ENCODE results near the gene SMARCAL1. TPM values are rescaled to one million over a fixed set of nuclear protein-coding genes. Genes with fewer than 3 reads are reported as not detected.

Gene SMARCAL1
- total RNA-seq, 1 donor from 2014 or later: 13.2 TPM

DNA sequence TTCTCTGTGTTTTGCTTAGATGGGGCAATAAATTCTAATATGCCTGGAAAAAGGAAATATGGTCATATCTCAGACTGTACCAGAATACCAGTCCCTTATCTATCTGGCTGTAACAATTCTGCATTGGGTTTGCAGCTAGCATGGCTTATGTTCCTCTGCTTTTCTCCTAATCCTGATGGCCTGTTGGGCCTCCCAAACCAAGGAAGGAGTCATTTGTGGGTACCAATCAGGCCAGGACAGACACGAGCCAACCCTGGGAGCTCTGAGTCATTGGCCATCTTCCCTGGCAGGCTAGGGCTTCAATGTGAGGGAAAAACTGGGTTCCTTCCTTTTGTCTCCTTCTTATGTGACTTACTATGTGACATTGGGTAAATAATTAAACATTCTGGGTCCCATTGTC is 12.0 kb downstream of the SMARCAL1 start:
- intact Hi-C loops (cut with DNase I): no loop called here

GRCh38 chr2:216425008-216425787 is 12.9 kb downstream of the SMARCAL1 start:
- no peak for DNase-seq (ENCODE audit: low spot score)
- intact Hi-C loops (cut with DNase I): no loop called here

More for the DNA sequence above, 12.0 kb downstream of the SMARCAL1 start:
- DNase-seq (ENCODE audit: low spot score): no peak

DNA sequence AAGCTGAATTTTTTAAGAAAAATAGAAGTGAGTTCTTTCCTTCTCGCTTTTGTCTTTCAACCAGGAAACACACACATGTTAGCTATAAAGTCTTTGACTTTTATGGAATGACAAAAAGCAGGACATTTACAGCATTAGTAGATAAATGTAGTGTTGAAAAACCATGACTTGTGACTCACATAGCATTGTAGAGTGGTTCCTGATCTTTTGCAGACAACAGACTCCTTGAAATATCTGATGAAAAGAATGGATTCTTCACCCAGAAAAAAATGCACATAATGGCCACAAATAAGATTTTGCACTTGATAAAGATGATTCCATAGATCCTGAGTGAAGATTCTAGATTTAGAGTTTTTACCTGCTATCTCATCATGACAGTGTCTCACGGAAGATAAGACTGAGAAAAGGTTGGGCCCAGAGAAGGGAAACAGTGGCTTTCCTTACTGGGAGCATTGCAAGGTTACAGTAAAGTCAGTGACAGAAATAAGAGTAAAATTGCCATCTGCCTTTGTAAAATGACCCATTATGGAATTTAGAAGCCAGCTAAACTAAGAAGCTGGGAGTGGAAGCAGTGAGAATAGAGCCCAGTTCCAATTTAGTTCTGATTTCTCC is 14.0 kb downstream of the SMARCAL1 start:
- intact Hi-C loops (cut with DNase I): no loop called here
- no peak for DNase-seq (ENCODE audit: low spot score)

DNA sequence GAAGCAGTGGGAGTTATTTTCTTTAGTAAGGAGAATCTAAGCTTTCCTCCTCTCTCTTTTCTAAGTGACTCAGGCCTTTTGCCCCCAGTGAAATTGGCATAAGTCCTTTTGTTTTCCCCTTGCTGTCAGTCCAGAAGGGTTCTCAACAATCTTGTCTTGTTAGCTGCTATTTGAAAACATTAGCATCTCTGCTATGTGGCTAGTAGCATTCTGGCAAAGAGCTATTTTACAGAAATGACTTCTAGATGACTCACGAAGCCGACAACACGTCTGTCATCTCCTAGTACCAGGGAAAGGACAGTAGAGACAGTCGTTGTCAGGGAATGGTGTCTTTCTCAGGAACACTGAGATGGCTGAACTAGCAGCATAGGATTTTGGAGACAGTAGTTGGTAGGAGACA is 14.7 kb downstream of the SMARCAL1 start:
- intact Hi-C loops (cut with DNase I): no loop called here
- no peak for DNase-seq (ENCODE audit: low spot score)

DNA sequence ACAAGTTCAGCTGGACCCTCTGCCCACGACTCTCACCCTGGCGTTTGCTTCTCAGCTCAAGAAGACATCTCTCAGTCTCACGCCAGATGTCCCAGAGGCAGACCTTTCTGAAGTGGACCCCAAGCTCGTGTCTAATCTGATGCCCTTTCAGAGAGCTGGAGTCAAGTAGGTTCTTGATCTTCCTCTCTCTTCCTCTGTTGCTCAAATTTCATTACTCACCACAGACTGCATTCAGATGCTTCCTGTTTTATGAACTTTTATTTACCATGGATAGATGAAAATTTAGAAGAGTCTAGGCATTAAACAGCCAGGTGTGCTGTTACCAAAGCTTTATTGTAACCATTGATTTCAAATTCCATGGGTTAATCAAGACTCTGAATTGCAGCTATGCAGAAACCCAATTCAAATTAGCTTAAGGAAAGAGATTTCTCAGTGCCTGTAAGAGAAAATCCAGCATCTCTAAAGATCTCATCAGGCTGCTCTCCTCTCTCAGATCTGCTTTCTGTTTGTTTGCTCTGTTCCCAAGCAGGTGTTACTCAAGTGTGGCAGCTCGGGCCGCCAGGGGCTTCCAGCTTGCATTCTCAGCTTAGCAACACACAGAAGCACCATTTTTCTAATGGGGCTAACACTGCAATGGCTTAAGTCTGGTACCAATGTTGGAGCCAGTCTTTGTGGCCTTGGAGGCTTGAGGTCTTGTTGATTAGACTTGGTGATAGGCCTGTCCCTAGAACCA is 16.5 kb downstream of the SMARCAL1 start:
- DNase-seq (ENCODE audit: low spot score): no peak
- intact Hi-C loops (cut with DNase I): no loop called here

GRCh38 chr2:216429428-216429827 is 17.1 kb downstream of the SMARCAL1 start:
- intact Hi-C loops (cut with DNase I): no loop called here
- no peak for DNase-seq (ENCODE audit: low spot score)

DNA sequence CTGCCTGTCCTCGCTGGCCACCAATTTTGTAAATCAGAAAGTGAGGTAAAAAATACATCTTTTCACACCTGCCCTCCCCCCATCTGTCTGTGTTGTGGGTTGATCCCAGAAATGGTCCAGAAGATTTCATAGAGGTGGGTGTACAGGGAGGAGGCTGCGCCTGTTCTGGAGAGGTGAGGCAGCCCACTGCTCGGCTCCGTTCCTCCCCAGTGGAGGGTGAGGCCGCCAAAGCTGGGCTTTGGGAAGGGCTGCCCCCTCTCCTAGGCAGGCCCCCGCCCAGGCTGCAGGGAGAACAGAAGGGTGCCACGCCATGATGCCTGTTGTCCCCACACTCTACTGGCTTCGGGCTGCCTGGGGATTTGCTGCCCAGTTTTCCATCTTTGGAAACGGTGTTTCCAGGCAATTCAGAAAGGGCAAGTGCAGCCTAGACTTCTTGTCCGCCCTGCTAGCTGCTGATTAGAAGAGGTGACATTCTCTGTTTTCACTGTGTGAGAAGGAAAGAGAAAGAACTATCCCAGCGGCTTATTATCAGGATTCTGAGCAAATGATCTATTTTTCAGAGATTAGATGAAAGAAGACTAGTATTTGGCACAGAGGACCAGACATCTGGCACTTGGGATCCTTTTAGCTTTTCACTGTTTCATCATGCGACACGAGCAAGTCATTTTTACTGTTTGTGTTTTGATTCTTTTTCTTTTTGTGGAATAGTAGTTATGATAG is 18.7 kb downstream of the SMARCAL1 start:
- no peak for DNase-seq (ENCODE audit: low spot score)
- intact Hi-C loops (cut with DNase I): no loop called here

DNA sequence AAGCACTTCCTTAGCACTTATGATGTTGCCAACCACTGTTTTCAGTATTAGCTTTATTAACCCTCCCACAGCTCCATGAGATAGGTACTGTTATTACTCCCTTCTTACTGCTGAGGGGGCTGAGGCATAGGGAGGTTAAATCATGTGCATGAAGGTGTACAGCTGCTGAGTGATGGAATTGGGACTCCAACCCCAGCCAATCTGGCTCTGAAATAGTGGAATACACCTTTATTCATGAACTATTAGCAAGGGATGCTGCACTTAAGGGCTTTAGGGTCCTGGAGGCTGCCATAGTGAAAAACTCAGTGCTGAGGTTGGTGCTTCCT is 19.2 kb downstream of the SMARCAL1 start:
- intact Hi-C loops (cut with DNase I): no loop called here
- no peak for DNase-seq (ENCODE audit: low spot score)

GRCh38 chr2:216436383-216436782 is 24.1 kb downstream of the SMARCAL1 start:
- intact Hi-C loops (cut with DNase I): no loop called here
- DNase-seq (ENCODE audit: low spot score): no peak

DNA sequence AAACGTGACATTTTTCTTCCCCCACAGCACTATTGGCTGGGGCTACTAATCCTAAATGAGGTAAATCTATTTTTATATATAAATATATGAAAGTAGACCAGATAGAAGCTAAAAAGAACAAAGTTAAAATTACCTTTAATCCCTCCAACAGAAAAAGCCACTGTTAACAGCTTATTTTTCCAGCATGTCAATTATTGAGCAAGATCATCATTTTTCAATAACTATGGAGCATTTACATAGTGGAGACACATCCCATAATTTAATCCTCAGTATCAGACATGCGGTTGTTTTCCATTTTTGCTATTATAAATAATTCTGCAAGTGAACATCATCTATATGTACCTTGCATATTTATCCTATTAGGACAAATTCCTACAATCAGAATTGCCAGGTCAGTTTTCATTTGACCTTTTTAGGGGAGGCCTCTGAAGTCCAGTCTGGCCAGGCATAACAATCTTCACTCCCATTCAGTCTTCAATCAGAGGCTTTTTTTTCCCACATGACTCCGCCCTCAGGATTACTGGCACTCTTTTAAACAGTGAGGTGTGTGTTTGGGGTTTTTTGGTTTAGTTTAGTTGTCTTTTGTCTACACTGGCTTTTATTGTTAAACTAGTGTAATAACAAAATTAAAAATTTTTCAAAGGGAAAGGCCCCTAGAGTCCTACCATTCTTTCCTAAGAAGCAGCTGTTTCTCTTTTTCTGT is 29.2 kb downstream of the SMARCAL1 start:
- no peak for DNase-seq (ENCODE audit: low spot score)
- intact Hi-C loops (cut with DNase I): no loop called here

DNA sequence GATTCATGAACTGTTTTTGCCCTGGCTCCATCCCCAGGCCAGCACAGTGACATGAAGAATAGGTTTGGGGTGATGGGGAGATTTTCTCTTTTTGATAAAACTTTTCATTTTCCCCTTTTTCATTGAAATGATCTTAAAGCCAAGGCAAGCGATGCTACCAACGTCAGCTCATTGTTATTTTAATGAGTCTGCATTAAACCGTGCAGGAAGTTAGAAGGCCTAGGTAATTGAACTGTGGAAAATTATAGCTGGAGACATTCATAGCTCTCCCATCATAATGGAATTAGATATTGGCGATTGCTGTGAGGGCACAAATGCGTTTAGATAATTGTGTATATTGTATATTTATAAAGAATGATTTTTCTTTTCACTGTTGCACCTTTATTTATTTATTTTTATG is 33.2 kb downstream of the SMARCAL1 start:
- intact Hi-C loops (cut with DNase I): no loop called here
- DNase-seq (ENCODE audit: low spot score): no peak

DNA sequence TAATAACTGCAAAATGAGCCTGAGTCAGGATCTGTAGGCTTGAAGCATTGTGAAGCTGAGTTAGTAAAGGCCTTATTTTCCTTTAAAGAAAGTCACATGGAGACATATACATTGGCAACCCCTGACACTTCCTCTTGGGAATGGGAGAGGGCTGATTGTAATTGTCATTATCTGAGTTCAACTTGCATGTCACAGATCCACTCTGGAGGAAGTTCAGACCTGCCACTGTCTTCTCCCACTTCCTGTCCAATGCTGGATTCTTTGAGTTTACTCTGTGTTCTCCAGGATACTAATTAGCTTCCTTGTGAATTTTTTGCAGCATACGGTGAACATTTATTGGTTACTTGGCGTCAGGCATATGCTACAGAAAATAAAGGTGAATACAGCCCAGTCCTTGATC is 34.1 kb downstream of the SMARCAL1 start:
- no peak for DNase-seq (ENCODE audit: low spot score)
- intact Hi-C loops (cut with DNase I): no loop called here

DNA sequence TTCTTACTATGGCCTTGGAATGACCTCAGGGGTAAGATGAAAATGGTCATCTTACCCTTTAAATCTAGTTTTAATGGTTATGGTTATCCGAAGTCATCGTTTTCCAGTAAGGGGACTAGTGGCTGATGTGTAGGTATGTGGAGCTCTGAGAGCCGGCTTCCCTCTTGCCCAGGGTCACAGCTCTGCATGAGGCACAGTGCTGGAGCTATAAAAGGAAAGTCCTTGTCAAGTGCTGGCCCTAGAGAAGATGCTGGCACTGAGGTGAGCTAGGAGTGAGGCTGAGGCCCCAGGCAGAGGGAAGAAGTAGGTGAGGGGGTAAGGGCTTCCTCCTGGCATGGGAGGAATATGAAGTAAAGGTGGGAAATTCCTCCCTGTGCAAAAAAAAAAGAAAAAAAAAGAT is 35.0 kb downstream of the SMARCAL1 start:
- no peak for DNase-seq (ENCODE audit: low spot score)
- intact Hi-C loops (cut with DNase I): no loop called here

- intact Hi-C loops (cut with DNase I): no loop called here
Measured at GRCh38 chr2:216448829-216449228, 36.5 kb downstream of the SMARCAL1 start.

DNA sequence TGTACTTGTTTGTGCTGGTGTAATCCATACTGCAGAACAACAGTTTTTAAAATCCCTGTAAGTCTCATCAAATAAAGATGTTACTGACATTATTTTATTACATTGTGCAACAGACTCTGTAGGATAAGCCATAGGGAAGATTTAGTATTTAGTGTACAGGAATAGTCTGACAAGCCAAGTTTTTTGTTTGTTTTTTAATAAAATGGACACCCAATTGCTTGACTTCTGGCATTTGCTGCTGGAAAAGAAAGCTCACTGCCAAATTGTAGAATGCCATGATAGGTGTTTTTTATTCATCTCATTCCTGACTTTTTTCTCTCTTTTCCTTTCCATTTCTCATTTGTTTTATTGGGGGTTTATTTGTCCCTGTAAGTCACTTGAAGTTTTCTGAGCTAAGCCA is 38.1 kb downstream of the SMARCAL1 start:
- DNase-seq (ENCODE audit: low spot score): no peak
- intact Hi-C loops (cut with DNase I): no loop called here

More at GRCh38 chr2:216448829-216449228, 36.5 kb downstream of the SMARCAL1 start:
- DNase-seq (ENCODE audit: low spot score): no peak

DNA sequence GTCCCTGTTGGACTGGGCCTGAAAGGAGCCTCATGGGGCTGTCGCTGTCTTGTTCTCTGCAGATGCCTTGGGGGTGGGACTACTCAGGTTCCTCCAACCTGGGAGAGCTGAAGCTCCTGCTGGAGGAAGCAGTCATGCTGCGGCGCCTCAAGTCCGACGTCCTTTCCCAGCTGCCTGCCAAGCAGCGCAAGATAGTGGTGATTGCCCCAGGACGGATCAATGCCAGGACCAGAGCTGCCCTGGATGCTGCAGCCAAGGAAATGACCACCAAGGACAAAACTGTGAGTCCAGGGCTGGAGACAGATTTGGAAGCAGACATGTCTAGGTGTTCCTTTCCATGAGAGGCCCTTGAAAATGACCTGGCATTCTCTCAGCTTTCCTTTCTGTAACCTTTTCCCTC is 38.5 kb downstream of the SMARCAL1 start:
- DNase-seq (ENCODE audit: low spot score): no peak
- intact Hi-C loops (cut with DNase I): no loop called here

- DNase-seq (ENCODE audit: low spot score): no peak
- intact Hi-C loops (cut with DNase I): no loop called here
Measured at GRCh38 chr2:216453955-216454614, 41.8 kb downstream of the SMARCAL1 start.

DNA sequence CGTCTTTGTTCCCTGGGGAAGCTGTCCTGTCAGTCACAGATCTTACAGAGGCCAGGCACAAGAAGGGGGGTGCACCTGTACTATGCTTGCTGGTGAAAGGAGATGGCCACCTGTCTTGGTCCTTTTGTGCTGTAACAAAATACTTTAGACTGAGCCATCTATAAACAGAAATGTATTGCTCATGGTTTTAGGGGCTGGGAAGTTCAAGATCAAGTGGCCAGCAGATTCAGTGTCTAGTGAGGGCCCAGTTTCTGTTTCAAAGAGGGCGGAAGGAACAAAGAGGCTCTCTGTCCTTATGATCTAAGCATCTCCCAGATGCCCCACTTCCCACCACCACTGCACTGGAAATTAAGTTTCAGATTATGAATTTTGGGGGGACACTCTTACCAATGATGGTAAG is 50.9 kb downstream of the SMARCAL1 start:
- DNase-seq (ENCODE audit: low spot score): no peak
- intact Hi-C loops (cut with DNase I): no loop called here

DNA sequence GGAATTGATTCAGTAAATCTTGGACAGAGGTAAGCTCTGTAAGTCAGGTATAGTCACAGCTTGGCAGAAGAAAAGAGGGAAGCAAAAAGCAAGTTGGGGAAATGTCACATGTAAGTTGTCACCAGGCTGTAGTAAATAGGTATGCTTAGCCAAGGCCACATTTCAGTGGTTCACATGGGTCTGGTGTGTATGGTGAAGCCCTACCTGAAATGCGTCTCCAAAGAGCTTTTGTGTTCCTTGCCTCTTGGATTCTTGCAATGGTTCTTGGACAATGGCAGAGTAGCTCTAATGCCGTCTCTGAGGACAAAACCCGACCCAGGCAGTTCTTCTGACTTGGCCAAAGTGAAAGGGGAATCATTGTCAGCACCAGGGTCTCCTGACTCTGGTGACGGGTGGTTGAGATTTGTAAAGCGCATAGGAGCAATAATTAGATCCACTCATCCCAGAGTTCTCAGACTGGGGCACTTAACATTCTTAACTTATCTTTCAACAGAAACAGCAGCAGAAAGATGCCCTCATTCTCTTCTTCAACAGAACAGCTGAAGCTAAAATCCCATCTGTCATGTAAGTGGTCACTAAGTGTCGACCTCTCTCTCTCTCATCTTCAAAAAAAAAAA is 51.9 kb downstream of the SMARCAL1 start:
- no peak for DNase-seq (ENCODE audit: low spot score)
- intact Hi-C loops (cut with DNase I): no loop called here
